HTR-8/SVneo (cell line): Measurements from ENCODE around the gene USP50.
"Not testable (repeated sequence)": the region's sequence is repeated elsewhere in the genome, so short reads cannot be mapped to it uniquely, and the experiment has no call there.

ENCODE experiments used
- DNase-seq: peaks from one replicate; pipeline ENCODE4 v3.0.0; 2011; ENCODE audit warnings: low spot score, mixed read lengths; ENCODE audit not compliant: insufficient read length
- FAIRE-seq: peaks from 2 replicates; lab custom pipeline; 2011; peaks lifted over from hg19 to GRCh38; lab: Jason Lieb, UNC

The USP50 gene

GRCh38 chr15:50506121-50506520, 40.3 kb downstream of the USP50 start:
- no peak for DNase-seq
- FAIRE-seq = no peak

- FAIRE-seq, DNase-seq: not testable (repeated sequence)
These were observed 40.8 kb downstream of the USP50 start for GRCh38 chr15:50505656-50506055.

- no peak for FAIRE-seq
- DNase-seq = no peak
These were observed 43.3 kb downstream of the USP50 start for GRCh38 chr15:50503144-50503543.

GRCh38 chr15:50501815-50502214, 44.7 kb downstream of the USP50 start:
- FAIRE-seq (no peak), DNase-seq (no peak)

GRCh38 chr15:50500352-50500751, 46.1 kb downstream of the USP50 start:
- FAIRE-seq = no peak
- no peak for DNase-seq

DNA sequence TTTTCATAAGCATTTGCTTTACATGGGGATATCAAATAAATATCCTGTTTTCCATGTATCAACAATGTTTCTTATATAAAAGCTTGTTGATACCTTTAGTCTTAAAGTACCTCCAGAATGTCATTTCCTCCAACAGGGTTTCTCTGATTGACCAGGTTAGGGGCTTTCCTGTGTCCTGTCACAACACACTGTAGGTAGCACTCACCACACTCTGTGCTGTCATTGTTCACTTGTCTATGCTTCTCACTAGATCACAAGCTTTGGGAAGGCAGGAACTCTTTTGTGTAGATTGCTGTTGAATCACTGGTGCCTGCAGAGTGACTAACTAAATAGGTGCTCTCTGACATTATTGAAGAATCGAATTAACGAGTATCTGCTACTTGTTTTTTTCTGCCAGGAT, 49.8 kb downstream of the USP50 start:
- no peak for FAIRE-seq
- no peak for DNase-seq

GRCh38 chr15:50494547-50494946, 51.9 kb downstream of the USP50 start:
- not testable (repeated sequence) for FAIRE-seq, DNase-seq

DNA sequence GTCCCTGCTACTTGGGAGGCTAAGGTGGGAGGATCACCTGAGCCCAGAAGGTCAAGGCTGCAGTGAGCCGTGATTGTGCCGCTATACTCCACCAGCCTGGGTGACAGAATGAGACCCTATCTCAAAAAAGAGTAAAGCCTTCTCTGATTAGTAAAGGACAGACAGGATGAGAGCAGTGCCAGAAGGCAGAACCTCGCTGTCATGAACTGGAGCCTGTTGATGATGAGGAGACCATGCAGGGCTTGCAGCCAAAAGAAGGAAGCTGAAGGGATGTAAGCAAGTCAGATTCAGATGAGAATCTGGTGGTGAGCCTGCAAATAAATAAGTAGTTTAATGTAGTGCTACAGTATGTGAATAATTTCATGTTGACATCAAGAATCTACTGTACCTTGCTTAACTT, 52.8 kb downstream of the USP50 start:
- FAIRE-seq (no peak), DNase-seq (no peak)

GRCh38 chr15:50487287-50487686, 59.2 kb downstream of the USP50 start:
- FAIRE-seq (no peak), DNase-seq (no peak)

GRCh38 chr15:50485389-50485788, 61.1 kb downstream of the USP50 start:
- FAIRE-seq = no peak
- no peak for DNase-seq

DNA sequence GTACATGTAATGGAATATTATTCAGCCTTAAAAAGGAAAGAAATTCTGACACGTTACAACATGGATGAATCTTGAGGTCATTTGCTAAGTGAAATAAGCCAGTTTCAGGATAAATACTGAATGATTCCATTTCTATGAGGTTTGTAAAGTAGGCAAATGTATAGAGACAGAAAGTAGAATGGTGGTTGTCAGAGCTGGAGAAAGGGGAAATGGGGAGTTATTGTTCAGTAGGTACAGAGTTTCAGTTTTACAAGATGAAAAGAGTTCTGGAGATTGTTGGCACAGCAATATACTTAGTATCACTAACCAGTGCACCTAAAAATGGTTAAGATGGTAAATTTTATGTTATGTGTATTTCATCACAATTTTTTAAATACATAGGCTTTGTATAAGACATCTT, 61.7 kb downstream of the USP50 start:
- DNase-seq (no peak), FAIRE-seq (no peak)

- FAIRE-seq (no peak), DNase-seq (no peak)
These were observed 70.3 kb downstream of the USP50 start for GRCh38 chr15:50476143-50476542.

DNA sequence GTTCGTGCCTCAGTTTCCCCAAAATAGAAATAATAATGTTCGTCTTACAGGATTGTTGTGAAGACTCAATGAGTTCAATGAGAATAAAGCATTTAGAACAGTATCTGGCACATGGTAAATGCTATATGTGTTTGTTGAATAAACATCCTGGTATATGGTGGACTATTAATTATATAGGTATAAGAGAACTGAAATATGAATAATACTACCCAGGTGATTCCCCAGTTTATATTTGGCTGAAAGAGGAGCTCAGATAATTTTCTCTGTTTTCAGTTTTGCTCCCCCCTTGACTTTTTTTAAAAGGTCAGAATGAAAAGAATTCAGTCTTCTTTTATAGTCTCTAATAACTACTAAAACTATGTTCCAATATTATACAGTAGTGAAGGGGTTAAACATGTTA, 75.4 kb downstream of the USP50 start:
- FAIRE-seq = no peak

GRCh38 chr15:50463423-50464358, 82.8 kb downstream of the USP50 start:
- FAIRE-seq (no peak), DNase-seq (no peak)

More for the DNA sequence above, 75.4 kb downstream of the USP50 start:
- no peak for DNase-seq

GRCh38 chr15:50458348-50459112, 87.9 kb downstream of the USP50 start:
- no peak for DNase-seq
- FAIRE-seq = no peak

- no peak for DNase-seq
- no peak for FAIRE-seq
These were observed 93.5 kb downstream of the USP50 start for GRCh38 chr15:50452927-50453326.
